Neuron (in vitro differentiated cells): Measurements from ENCODE around the gene HDAC9.

Experiments used
- H2AFZ ChIP-seq: one replicate; pipeline ENCODE4 v1.6.1; 2013; ENCODE audit warnings: low read depth, mild to moderate bottlenecking, inconsistent platforms, low read length, moderate library complexity
- H3K27me3 ChIP-seq: one replicate; pipeline ENCODE4 v1.6.1; 2013; ENCODE audit warnings: low read length; ENCODE audit not compliant: insufficient read depth
- H3K36me3 ChIP-seq: one replicate; pipeline ENCODE4 v1.6.1; 2013; ENCODE audit warnings: low read length; ENCODE audit not compliant: insufficient read depth
- H3K4me1 ChIP-seq: one replicate; pipeline ENCODE4 v1.6.1; 2013; ENCODE audit warnings: low read length; ENCODE audit not compliant: insufficient read depth
- H3K4me3 ChIP-seq: 2 replicates; pipeline ENCODE4 v1.5.1; 2013; ENCODE audit warnings: mild to moderate bottlenecking, low read length, moderate library complexity
- H3K9me3 ChIP-seq: one replicate; pipeline ENCODE4 v1.6.1; 2013; ENCODE audit warnings: low read length

The HDAC9 gene

GRCh38 chr7:18693406-18693805 is 197.9 kb downstream of the HDAC9 start:
- Histone ChIP-seq H3K27me3 (no peaks in the 10 kb centered on the region), H3K4me3 (no peak overlapping the region), H3K36me3 (no peaks in the 10 kb centered on the region), H2AFZ (no peak overlapping the region), H3K4me1 (no peaks in the 10 kb centered on the region), H3K9me3 (no peaks in the 10 kb centered on the region)

GRCh38 chr7:18693816-18694215 is 198.3 kb downstream of the HDAC9 start:
- Histone ChIP-seq H3K4me1 (no peaks in the 10 kb centered on the region), H3K9me3 (no peaks in the 10 kb centered on the region), H3K36me3 (no peaks in the 10 kb centered on the region), H3K4me3 (no peak overlapping the region), H2AFZ (no peak overlapping the region), H3K27me3 (no peaks in the 10 kb centered on the region)

- Histone ChIP-seq H3K9me3 (no peaks in the 10 kb centered on the region), H3K27me3 (no peaks in the 10 kb centered on the region), H3K4me3 (no peak overlapping the region), H3K4me1 (no peaks in the 10 kb centered on the region), H2AFZ (no peak overlapping the region), H3K36me3 (no peaks in the 10 kb centered on the region)
Measured at GRCh38 chr7:18694484-18694883, 198.9 kb downstream of the HDAC9 start.

GRCh38 chr7:18694911-18695310 is 199.4 kb downstream of the HDAC9 start:
- no peak overlapping the region for H2AFZ ChIP-seq
- H3K4me3 ChIP-seq: no peak overlapping the region
- H3K27me3 ChIP-seq: no peaks in the 10 kb centered on the region
- no peaks in the 10 kb centered on the region for H3K4me1 ChIP-seq
- H3K36me3 ChIP-seq: no peaks in the 10 kb centered on the region
- no peaks in the 10 kb centered on the region for H3K9me3 ChIP-seq

GRCh38 chr7:18698258-18698734 is 202.7 kb downstream of the HDAC9 start:
- no peak overlapping the region for H2AFZ ChIP-seq
- no peaks in the 10 kb centered on the region for H3K36me3 ChIP-seq
- H3K27me3 ChIP-seq: no peaks in the 10 kb centered on the region
- H3K4me3 ChIP-seq: no peak overlapping the region
- H3K4me1 ChIP-seq: no peaks in the 10 kb centered on the region
- no peaks in the 10 kb centered on the region for H3K9me3 ChIP-seq

GRCh38 chr7:18700147-18700546 is 204.6 kb downstream of the HDAC9 start:
- no peak overlapping the region for H2AFZ ChIP-seq
- no peaks in the 10 kb centered on the region for H3K9me3 ChIP-seq
- H3K36me3 ChIP-seq: no peaks in the 10 kb centered on the region
- H3K4me1 ChIP-seq: no peaks in the 10 kb centered on the region
- no peak overlapping the region for H3K4me3 ChIP-seq
- H3K27me3 ChIP-seq: no peaks in the 10 kb centered on the region

DNA sequence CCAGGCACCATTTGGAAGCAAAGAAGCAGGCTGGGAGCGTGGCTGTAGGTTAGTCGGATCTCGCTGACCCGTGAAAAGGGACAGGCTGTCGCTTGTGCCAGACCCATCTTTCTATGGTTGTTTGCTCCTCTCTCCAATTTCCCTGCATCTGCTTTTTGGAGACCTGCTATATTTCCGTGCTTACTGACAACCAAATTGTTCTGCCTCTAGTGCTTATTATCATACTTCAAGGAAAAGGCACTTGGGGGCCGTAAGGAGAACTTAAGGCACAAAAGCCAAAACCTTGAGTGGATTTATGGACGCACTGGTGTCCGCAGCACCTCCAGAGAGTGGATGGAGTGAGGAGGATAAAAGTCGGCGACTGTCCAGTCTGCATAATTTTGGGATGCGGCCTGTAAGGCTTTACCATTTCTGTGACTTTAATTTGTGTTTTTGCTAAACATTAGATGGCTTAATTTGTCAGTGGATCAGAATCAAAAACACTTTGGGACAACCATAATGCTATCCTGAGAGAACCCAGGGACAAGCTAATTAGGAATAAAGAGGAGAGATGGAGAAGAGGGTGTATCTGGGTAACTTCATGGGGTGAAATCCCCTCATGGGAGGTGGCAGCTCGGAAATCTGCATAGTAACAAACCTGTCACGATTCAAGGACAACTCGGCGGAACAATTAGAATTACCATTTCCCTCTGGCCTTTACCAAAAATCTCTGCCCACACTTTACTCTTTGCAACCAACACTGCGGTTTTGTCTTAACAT is 206.7 kb downstream of the HDAC9 start:
- Histone ChIP-seq H3K9me3 (no peaks in the 10 kb centered on the region), H3K4me1 (no peaks in the 10 kb centered on the region), H2AFZ (no peak overlapping the region), H3K36me3 (no peaks in the 10 kb centered on the region), H3K27me3 (no peaks in the 10 kb centered on the region), H3K4me3 (no peak overlapping the region)

GRCh38 chr7:18703685-18704084 is 208.1 kb downstream of the HDAC9 start:
- Histone ChIP-seq H3K36me3 (no peaks in the 10 kb centered on the region), H3K4me3 (no peak overlapping the region), H3K4me1 (no peaks in the 10 kb centered on the region), H3K9me3 (no peaks in the 10 kb centered on the region), H2AFZ (no peak overlapping the region), H3K27me3 (no peaks in the 10 kb centered on the region)

DNA sequence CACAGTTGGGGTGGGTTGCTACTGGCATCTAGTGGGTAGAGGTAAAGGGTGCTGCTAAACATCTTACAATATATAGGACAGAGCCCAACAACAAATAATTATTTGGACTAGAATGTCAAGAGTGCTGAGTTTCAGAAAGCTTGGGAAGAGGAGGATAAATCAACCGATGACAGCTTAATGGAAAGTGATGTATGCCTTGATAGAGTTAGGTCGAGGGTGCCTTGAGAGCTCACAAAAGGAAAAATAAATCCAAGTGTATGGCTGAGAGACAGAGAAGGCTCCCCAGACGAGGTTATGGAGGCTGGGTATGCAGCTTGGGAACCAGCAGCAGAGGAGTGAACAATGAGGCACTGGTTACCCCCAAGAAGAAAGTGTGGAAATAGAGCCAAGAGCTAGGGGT is 211.1 kb downstream of the HDAC9 start:
- no peak overlapping the region for H2AFZ ChIP-seq
- no peaks in the 10 kb centered on the region for H3K27me3 ChIP-seq
- H3K36me3 ChIP-seq: no peaks in the 10 kb centered on the region
- H3K4me3 ChIP-seq: no peak overlapping the region
- H3K9me3 ChIP-seq: no peaks in the 10 kb centered on the region
- H3K4me1 ChIP-seq: no peaks in the 10 kb centered on the region

DNA sequence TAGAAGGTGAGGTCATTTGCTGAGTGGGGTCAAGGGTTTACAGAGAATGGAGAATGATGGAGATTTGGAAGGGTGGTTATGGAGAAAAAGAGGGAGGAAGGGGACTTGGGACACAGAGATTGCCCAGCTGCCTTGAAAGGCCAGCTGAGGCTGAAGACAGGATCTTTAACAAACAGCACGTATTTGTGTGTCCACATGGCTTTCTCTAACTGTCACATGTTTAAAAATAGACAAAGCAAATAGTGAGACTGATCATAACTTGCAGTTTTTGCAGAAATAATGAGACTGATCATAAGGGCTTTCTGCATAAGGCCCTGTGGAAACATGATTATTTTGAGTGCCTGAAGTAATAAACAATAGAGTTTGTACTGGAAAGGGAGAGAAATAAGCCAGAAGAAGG is 212.7 kb downstream of the HDAC9 start:
- Histone ChIP-seq H3K4me3 (no peak overlapping the region), H2AFZ (no peak overlapping the region), H3K27me3 (no peaks in the 10 kb centered on the region), H3K4me1 (no peaks in the 10 kb centered on the region), H3K36me3 (no peaks in the 10 kb centered on the region), H3K9me3 (no peaks in the 10 kb centered on the region)

GRCh38 chr7:18715988-18716387 is 220.4 kb downstream of the HDAC9 start:
- Histone ChIP-seq H3K9me3 (no peaks in the 10 kb centered on the region), H3K4me3 (no peak overlapping the region), H3K36me3 (no peaks in the 10 kb centered on the region), H3K4me1 (peaks cover 3% of the 10 kb centered on the region), H2AFZ (no peak overlapping the region), H3K27me3 (no peaks in the 10 kb centered on the region)

DNA sequence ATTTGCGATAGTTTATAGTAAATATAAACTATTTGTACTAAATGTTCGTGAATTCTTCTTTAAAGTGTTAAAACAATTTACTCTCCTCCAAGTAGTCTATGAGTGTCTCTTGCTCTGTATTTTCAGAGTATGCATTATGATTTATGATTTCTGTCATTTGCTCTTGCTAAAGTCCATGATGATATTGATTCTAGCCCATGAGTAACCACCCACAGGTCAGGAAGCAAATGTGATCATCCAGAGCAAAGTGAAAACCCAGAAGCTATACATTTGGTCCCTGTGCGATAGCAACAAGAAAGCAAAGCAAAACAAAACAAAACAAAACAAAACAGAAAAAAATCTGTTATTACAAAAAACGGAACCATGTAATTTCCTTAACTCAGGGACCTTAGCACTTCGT is 225.9 kb downstream of the HDAC9 start:
- H3K9me3 ChIP-seq: no peaks in the 10 kb centered on the region
- no peak overlapping the region for H2AFZ ChIP-seq

GRCh38 chr7:18724318-18724717 is 228.8 kb downstream of the HDAC9 start:
- H3K4me3 ChIP-seq: no peak overlapping the region
- no peaks in the 10 kb centered on the region for H3K36me3 ChIP-seq
- no peak overlapping the region for H2AFZ ChIP-seq
- no peaks in the 10 kb centered on the region for H3K9me3 ChIP-seq
- H3K27me3 ChIP-seq: no peaks in the 10 kb centered on the region
- H3K4me1 ChIP-seq: no peaks in the 10 kb centered on the region

More for the DNA sequence above, 225.9 kb downstream of the HDAC9 start:
- Histone ChIP-seq H3K36me3 (no peaks in the 10 kb centered on the region), H3K4me3 (no peak overlapping the region), H3K4me1 (no peaks in the 10 kb centered on the region), H3K27me3 (no peaks in the 10 kb centered on the region)
